GM18951 (cell line): ENCODE results near the gene TNFAIP6.

Experiments used
- POLR2A ChIP-seq: IDR thresholded peaks from 4 replicates; pipeline ENCODE4 v1.6.1; 2011; ENCODE audit warnings: mild to moderate bottlenecking; ENCODE audit not compliant: insufficient read length, insufficient read depth; ENCODE audit errors: extremely low read depth
- in situ Hi-C: fragments of 300-500 bp; cut with MboI; formaldehyde crosslinking; loops from one replicate; pipeline ENCODE4 v1.12.0; 2022; ENCODE audit warnings: low sequenced_read_pairs, mixed read lengths, inconsistent platforms; ENCODE audit not compliant: unreplicated experiment

Gene TNFAIP6

GRCh38 chr2:151380580-151381235 is 23.3 kb downstream of the TNFAIP6 start:
- in situ Hi-C loops: no loop called here
- no peak for TF ChIP-seq POLR2A

- no peak for TF ChIP-seq POLR2A
- in situ Hi-C loops: no loop called here
Measured at GRCh38 chr2:151381266-151381665, 23.9 kb downstream of the TNFAIP6 start.

- TF ChIP-seq POLR2A: no peak
- in situ Hi-C loops: no loop called here
Measured at GRCh38 chr2:151388011-151388410, 30.6 kb downstream of the TNFAIP6 start.

GRCh38 chr2:151391436-151391835 is 34.0 kb downstream of the TNFAIP6 start:
- no peak for TF ChIP-seq POLR2A
- in situ Hi-C loops: no loop called here

GRCh38 chr2:151394509-151394908 is 37.1 kb downstream of the TNFAIP6 start:
- TF ChIP-seq POLR2A: no peak
- in situ Hi-C loops: no loop called here

GRCh38 chr2:151395509-151396374 is 38.4 kb downstream of the TNFAIP6 start:
- in situ Hi-C loops: no loop called here
- TF ChIP-seq POLR2A: no peak

- in situ Hi-C loops: no loop called here
- TF ChIP-seq POLR2A: no peak
Measured at GRCh38 chr2:151399981-151400380, 42.6 kb downstream of the TNFAIP6 start.

- no peak for TF ChIP-seq POLR2A
- in situ Hi-C loops: no loop called here
Measured at GRCh38 chr2:151401149-151401548, 43.8 kb downstream of the TNFAIP6 start.

GRCh38 chr2:151403914-151404313 is 46.5 kb downstream of the TNFAIP6 start:
- in situ Hi-C loops: no loop called here
- TF ChIP-seq POLR2A: no peak

GRCh38 chr2:151405376-151405775 is 48.0 kb downstream of the TNFAIP6 start:
- no peak for TF ChIP-seq POLR2A
- in situ Hi-C loops: no loop called here

GRCh38 chr2:151407281-151407680 is 49.9 kb downstream of the TNFAIP6 start:
- TF ChIP-seq POLR2A: no peak
- in situ Hi-C loops: no loop called here

GRCh38 chr2:151408788-151409600 is 51.6 kb downstream of the TNFAIP6 start:
- TF ChIP-seq POLR2A: no peak
- in situ Hi-C loops: no loop called here
